A549 (cell line): Measurements from ENCODE around the gene ALOX5. TPM values are rescaled to one million over a fixed set of nuclear protein-coding genes. Genes with fewer than 3 reads are reported as not detected.

Source experiments
- ATAC-seq, 2 experiments: fragments of 200-7000 bp in 1 of 2; fragments of >200 bp in 1 of 2; cut with Nextera tagmentation in 1 of 2; cut with Tn5 transposase in 1 of 2; 3 replicates each; pipeline versions ENCODE4 v1.8.0 to v1.9.1; 2018 to 2020; ENCODE audit warnings: mild to moderate bottlenecking in 1 of 2, moderate library complexity in 1 of 2
- CTCF ChIA-PET: fragments of 300-600 bp; sonication (Branson Sonifier 250); formaldehyde crosslinking; extraction: SDS; loops from one replicate; lab custom pipeline; 2021; ENCODE audit warnings: antibody characterized with exemption, inconsistent platforms; lab: Yijun Ruan, JAX
- POLR2A ChIA-PET: fragments of 350-600 bp; formaldehyde crosslinking; extraction: SDS; loops from one replicate; lab custom pipeline; 2021; ENCODE audit warnings: antibody characterized with exemption, inconsistent platforms; lab: Yijun Ruan, JAX
- DNase-seq, 2 experiments: peaks; one replicate each; pipeline versions ENCODE4 v3.0.0 to v3.0.0-alpha.2; 2011 to 2016; ENCODE audit warnings: low read depth in 1 of 2, low spot score in 1 of 2
- FAIRE-seq: peaks from 2 replicates; lab custom pipeline; 2011; peaks lifted over from hg19 to GRCh38; lab: Jason Lieb, UNC
- H3K27ac ChIP-seq, 2 experiments: fragments of >200 bp; sonication (Bioruptor Twin); formaldehyde crosslinking; 3 replicates each; pipeline ENCODE4 v1.5.1; 2016 to 2017
- H3K4me1 ChIP-seq: fragments of >200 bp; sonication (Bioruptor Twin); formaldehyde crosslinking; 3 replicates; pipeline ENCODE4 v1.6.1; 2016
- H3K4me2 ChIP-seq: fragments of >200 bp; sonication (Bioruptor Twin); formaldehyde crosslinking; 3 replicates; pipeline ENCODE4 v1.6.1; 2016
- H3K4me3 ChIP-seq: fragments of >200 bp; sonication (Bioruptor Twin); formaldehyde crosslinking; 3 replicates; pipeline ENCODE4 v1.5.1; 2016
- H3K9me3 ChIP-seq: fragments of >200 bp; sonication (Bioruptor Twin); formaldehyde crosslinking; 3 replicates; pipeline ENCODE4 v1.6.1; 2016
- CHD4 ChIP-seq: fragments of 200-600 bp; sonication (generic); IDR thresholded peaks from 2 replicates; pipeline ENCODE4 v1.6.1; 2016; ENCODE audit warnings: antibody characterized with exemption, mild to moderate bottlenecking, borderline replicate concordance
- EHF ChIP-seq: fragments of 250-450 bp; sonication (Bioruptor Pico); IDR thresholded peaks from 2 replicates; pipeline ENCODE4 v1.5.0; 2020; ENCODE audit warnings: mild to moderate bottlenecking
- EP300 ChIP-seq, 2 experiments: fragments of >200 bp; sonication (Bioruptor Twin); formaldehyde crosslinking; IDR thresholded peaks; 2 replicates in 1 of 2; 3 replicates in 1 of 2; pipeline ENCODE4 v1.6.1; 2016 to 2017
- FOSB ChIP-seq: fragments of 250-450 bp; sonication (Bioruptor Pico); IDR thresholded peaks from 2 replicates; pipeline ENCODE4 v1.5.0; 2020; ENCODE audit warnings: mild to moderate bottlenecking, moderate library complexity
- FOXS1 ChIP-seq: fragments of 250-450 bp; sonication (Bioruptor Pico); IDR thresholded peaks from 2 replicates; pipeline ENCODE4 v1.5.0; 2020; ENCODE audit warnings: mild to moderate bottlenecking, moderate library complexity
- HOXB13 ChIP-seq: fragments of 250-450 bp; sonication (Bioruptor Pico); IDR thresholded peaks from 2 replicates; pipeline ENCODE4 v1.5.0; 2020; ENCODE audit warnings: low read depth, mild to moderate bottlenecking, moderate library complexity
- HOXB5 ChIP-seq: fragments of 250-450 bp; sonication (Bioruptor Pico); IDR thresholded peaks from 2 replicates; pipeline ENCODE4 v1.5.0; 2020; ENCODE audit warnings: mild to moderate bottlenecking, moderate library complexity
- KDM1A ChIP-seq: fragments of 200-600 bp; sonication (generic); IDR thresholded peaks from 2 replicates; pipeline ENCODE4 v1.6.1; 2016; ENCODE audit warnings: low read depth, mild to moderate bottlenecking
- KDM5A ChIP-seq: fragments of 200-600 bp; sonication (generic); IDR thresholded peaks from 2 replicates; pipeline ENCODE4 v1.6.1; 2016; ENCODE audit warnings: antibody characterized with exemption, mild to moderate bottlenecking
- MAFK ChIP-seq: fragments of 450-650 bp; IDR thresholded peaks from 2 replicates; pipeline ENCODE4 v1.6.1; 2014; ENCODE audit not compliant: partially characterized antibody
- MAZ ChIP-seq: fragments of 150-350 bp; IDR thresholded peaks from 2 replicates; pipeline ENCODE4 v1.6.1; 2014; ENCODE audit warnings: antibody characterized with exemption, low read depth, low read length, borderline replicate concordance
- NFE2L2 ChIP-seq: fragments of 150-350 bp; conservative IDR thresholded peaks from 2 replicates; pipeline ENCODE4 v1.6.1; 2014; ENCODE audit warnings: low read length
- PHF8 ChIP-seq: fragments of 200-600 bp; sonication (generic); IDR thresholded peaks from 2 replicates; pipeline ENCODE4 v1.6.1; 2016; ENCODE audit warnings: low read depth, mild to moderate bottlenecking, antibody characterized with exemption, moderate library complexity, borderline replicate concordance
- POLR2A ChIP-seq: IDR thresholded peaks from 2 replicates; pipeline ENCODE4 v1.6.1; 2012; ENCODE audit warnings: mild to moderate bottlenecking, low read length
- RARB ChIP-seq: fragments of 250-450 bp; sonication (Bioruptor Pico); IDR thresholded peaks from 2 replicates; pipeline ENCODE4 v1.8.0; 2021; ENCODE audit warnings: mild to moderate bottlenecking, moderate library complexity
- RCOR1 ChIP-seq: fragments of 150-350 bp; IDR thresholded peaks from 2 replicates; pipeline ENCODE4 v1.6.1; 2014; ENCODE audit warnings: antibody characterized with exemption, low read length, low read depth
- RFX5 ChIP-seq: fragments of 450-650 bp; IDR thresholded peaks from 2 replicates; pipeline ENCODE4 v1.7.1; 2014; ENCODE audit warnings: antibody characterized with exemption, mild to moderate bottlenecking, moderate library complexity
- SREBF2 ChIP-seq: fragments of 450-650 bp; IDR thresholded peaks from 2 replicates; pipeline ENCODE4 v1.6.1; 2014; ENCODE audit warnings: mild to moderate bottlenecking, moderate library complexity
- TP53 ChIP-seq: fragments of 250-450 bp; sonication (Bioruptor Pico); IDR thresholded peaks from 2 replicates; pipeline ENCODE4 v1.5.0; 2021; ENCODE audit warnings: mild to moderate bottlenecking, moderate library complexity
- ZNF302 ChIP-seq: fragments of 250-450 bp; sonication (Bioruptor Pico); IDR thresholded peaks from 2 replicates; pipeline ENCODE4 v1.9.0; 2021; ENCODE audit warnings: inconsistent platforms, mild to moderate bottlenecking, moderate library complexity
- ZSCAN20 ChIP-seq: fragments of 250-450 bp; sonication (Bioruptor Pico); IDR thresholded peaks from 2 replicates; pipeline ENCODE4 v1.8.0; 2022; ENCODE audit warnings: mild to moderate bottlenecking, moderate library complexity
- WGBS: methylation state at CpG from one replicate; pipeline ENCODE4 v1.1.6; 2017; ENCODE audit errors: missing lambda C conversion rate; 5-methylcytosine and 5-hydroxymethylcytosine counted together
- polyA plus RNA-seq, 4 experiments: library from polyadenylated mRNA; depleted of rRNA in 3 of 4; stranded (reverse); fragments of >200 nt; fragmentation: RNase III in 1 of 4; extraction: RNeasy Plus Mini Kit Qiagen cat#74134 plus additional on column Dnase treatment in 1 of 4; gene quantifications; 2 replicates in 3 of 4; 3 replicates in 1 of 4; pipeline ENCODE4 v1.2.3, GENCODE V29; 2011 to 2017
- TF ChIP-seq, protein P1 (sequence below): fragments of 250-450 bp; sonication (Bioruptor Pico); IDR thresholded peaks from 2 replicates; pipeline ENCODE4 v1.5.0; 2021; ENCODE audit warnings: mild to moderate bottlenecking, moderate library complexity, borderline replicate concordance
- TF ChIP-seq, protein P2 (sequence below): fragments of 250-450 bp; sonication (Bioruptor Pico); IDR thresholded peaks from 2 replicates; pipeline ENCODE4 v1.5.0; 2020; ENCODE audit warnings: low read depth, mild to moderate bottlenecking, moderate library complexity
- TF ChIP-seq, protein P3 (sequence below): fragments of 200-600 bp; sonication (generic); IDR thresholded peaks from 2 replicates; pipeline ENCODE4 v1.6.1; 2016; ENCODE audit warnings: antibody characterized with exemption, mild to moderate bottlenecking, moderate library complexity

ALOX5 gene
- polyA plus RNA-seq, 2 of the 4 experiments (the other 2 are of a cell fraction) = 0.18 to 0.40 TPM

DNA sequence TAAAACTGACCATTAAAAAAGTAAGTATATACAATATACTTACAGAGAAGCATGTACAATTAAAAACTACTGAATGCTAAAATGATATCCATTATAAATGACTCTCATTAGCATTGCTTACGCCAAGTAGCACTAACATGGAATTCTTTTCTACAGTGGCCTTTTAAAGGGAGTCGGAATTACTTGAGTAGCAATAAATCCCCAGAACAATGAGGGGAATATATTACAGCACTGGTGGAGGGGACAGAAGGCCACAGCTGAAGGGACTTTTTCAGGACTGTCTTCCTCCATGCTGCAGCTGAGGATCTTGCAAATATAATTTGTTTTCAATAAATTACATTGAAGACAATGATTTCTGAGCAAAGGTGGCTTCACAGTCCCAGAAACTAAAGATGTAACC, 97.0 kb downstream of the ALOX5 start:
- H3K9me3 ChIP-seq = peaks cover 2% of the 10 kb centered on the region; the same call in 1 of the 3 replicates
- ATAC-seq = no peak
- no peak overlapping the region for H3K4me3 ChIP-seq
- CTCF ChIA-PET = no interaction called here
- no peaks in the 10 kb centered on the region for H3K4me1 ChIP-seq
- TF ChIP-seq RARB = no peak
- no peak for TF ChIP-seq EP300 (IDR thresholded peaks at IDR 0.05)
- TF ChIP-seq KDM5A = no peak
- TF ChIP-seq RFX5 = no peak
- TF ChIP-seq RCOR1 = no peak
- TF ChIP-seq HOXB5 = no peak
- no peak for TF ChIP-seq KDM1A
- no peak for TF ChIP-seq TP53
- TF ChIP-seq, protein P1, sequence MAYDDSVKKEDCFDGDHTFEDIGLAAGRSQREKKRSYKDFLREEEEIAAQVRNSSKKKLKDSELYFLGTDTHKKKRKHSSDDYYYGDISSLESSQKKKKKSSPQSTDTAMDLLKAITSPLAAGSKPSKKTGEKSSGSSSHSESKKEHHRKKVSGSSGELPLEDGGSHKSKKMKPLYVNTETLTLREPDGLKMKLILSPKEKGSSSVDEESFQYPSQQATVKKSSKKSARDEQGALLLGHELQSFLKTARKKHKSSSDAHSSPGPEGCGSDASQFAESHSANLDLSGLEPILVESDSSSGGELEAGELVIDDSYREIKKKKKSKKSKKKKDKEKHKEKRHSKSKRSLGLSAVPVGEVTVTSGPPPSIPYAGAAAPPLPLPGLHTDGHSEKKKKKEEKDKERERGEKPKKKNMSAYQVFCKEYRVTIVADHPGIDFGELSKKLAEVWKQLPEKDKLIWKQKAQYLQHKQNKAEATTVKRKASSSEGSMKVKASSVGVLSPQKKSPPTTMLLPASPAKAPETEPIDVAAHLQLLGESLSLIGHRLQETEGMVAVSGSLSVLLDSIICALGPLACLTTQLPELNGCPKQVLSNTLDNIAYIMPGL (CRISPR knock-in tag) = no peak
- no peak for TF ChIP-seq NFE2L2
- TF ChIP-seq HOXB13 = no peak
- TF ChIP-seq, protein P2, sequence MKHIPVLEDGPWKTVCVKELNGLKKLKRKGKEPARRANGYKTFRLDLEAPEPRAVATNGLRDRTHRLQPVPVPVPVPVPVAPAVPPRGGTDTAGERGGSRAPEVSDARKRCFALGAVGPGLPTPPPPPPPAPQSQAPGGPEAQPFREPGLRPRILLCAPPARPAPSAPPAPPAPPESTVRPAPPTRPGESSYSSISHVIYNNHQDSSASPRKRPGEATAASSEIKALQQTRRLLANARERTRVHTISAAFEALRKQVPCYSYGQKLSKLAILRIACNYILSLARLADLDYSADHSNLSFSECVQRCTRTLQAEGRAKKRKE (CRISPR knock-in tag) = no peak
- POLR2A ChIA-PET = no interaction called here
- 93% methylated on average over 2 of the region's 2 CpGs for WGBS
- no peak overlapping the region for H3K4me2 ChIP-seq
- FAIRE-seq = no peak
- H3K27ac ChIP-seq = no peak overlapping the region
- no peak for DNase-seq

DNA sequence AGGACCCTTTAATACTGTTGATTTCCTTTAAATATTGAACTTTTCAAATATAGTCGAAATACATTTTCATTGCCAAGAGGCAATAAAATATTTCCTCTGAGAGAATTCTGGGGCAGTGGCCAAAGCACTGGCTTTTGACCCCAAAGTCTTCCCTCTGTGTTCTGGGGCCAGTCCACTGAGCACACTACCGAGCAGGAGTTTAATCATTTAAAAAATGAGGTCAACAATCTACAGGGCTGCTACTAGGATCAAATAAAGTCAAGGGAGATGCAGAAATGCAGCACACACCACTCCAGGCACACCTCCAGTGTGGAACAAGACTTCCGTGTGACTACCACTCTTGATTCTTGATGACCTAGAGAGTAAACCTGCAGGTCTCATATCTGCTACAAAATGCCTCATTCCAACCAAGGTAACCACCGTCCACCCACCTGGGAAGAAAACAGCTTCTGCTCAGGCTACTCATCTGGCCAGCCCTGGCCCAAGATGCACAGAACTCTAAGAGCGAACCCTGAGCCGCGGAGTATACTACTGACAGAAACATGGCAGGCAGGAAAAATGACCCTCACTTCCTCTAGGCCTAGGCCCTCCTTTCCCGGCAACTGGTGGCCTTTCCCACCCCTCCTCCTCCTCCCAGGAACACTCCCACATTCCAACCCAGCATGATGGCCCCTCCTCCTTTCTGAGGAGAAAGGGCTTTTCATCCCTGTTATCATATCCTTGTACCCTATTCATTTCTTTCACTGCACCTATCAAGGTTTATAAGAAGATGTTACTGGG, 97.7 kb downstream of the ALOX5 start:
- 84% methylated on average over 8 of the region's 8 CpGs for WGBS
- Histone ChIP-seq H3K4me3 (no peak overlapping the region), H3K4me2 (no peak overlapping the region), H3K27ac (no peak overlapping the region), H3K9me3 (peaks cover 6% of the 10 kb centered on the region; the same call in 2 of the 3 replicates)
- ChIA-PET CTCF (no interaction called here), POLR2A (no interaction called here)
- no peak for FAIRE-seq
- no peak for ATAC-seq
- DNase-seq = no peak
- TF ChIP-seq FOXS1 (CRISPR knock-in tag) (no peak), FOSB (CRISPR knock-in tag) (no peak), CHD4 (no peak)
- TF ChIP-seq, protein P2 (CRISPR knock-in tag) = no peak
- TF ChIP-seq, all 56 proteins: peak for 0
- no peaks in the 10 kb centered on the region for H3K4me1 ChIP-seq

DNA sequence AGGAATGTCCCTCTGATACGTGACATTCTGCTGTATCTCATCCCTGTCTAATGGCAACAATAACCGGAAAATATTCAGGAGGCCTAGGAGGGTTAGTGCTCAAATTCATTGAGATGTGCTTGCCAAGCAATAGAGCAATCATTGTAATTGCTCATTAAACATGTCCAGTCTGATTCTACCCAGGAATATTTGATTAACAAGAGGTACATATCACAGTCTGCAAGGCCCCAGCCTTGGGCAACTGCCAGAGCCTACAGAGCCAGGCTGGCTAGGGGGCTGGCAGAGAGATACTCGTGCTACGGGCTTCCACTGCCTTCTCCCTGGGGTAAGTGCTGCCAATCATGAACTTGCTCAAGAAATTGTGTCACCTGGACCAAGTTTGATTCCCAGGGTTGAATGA, 99.1 kb downstream of the ALOX5 start:
- CTCF ChIA-PET = interaction anchor here (3.0 kb wide), 1 partner anchor 8 kb away, joined by 13 read pairs; no protein-coding TSS in a partner anchor
- WGBS = 87% methylated on average over 4 of the region's 4 CpGs
- no peak for TF ChIP-seq MAFK
- TF ChIP-seq POLR2A = no peak
- no peak for TF ChIP-seq SREBF2
- TF ChIP-seq RCOR1 = no peak
- no peak for TF ChIP-seq MAZ
- no peak for TF ChIP-seq ZNF302 (CRISPR knock-in tag)
- TF ChIP-seq RFX5 = no peak
- no peak for TF ChIP-seq ZSCAN20 (CRISPR knock-in tag)
- no peak for TF ChIP-seq HOXB13
- no peak for TF ChIP-seq EHF (CRISPR knock-in tag)
- TF ChIP-seq, protein P3, sequence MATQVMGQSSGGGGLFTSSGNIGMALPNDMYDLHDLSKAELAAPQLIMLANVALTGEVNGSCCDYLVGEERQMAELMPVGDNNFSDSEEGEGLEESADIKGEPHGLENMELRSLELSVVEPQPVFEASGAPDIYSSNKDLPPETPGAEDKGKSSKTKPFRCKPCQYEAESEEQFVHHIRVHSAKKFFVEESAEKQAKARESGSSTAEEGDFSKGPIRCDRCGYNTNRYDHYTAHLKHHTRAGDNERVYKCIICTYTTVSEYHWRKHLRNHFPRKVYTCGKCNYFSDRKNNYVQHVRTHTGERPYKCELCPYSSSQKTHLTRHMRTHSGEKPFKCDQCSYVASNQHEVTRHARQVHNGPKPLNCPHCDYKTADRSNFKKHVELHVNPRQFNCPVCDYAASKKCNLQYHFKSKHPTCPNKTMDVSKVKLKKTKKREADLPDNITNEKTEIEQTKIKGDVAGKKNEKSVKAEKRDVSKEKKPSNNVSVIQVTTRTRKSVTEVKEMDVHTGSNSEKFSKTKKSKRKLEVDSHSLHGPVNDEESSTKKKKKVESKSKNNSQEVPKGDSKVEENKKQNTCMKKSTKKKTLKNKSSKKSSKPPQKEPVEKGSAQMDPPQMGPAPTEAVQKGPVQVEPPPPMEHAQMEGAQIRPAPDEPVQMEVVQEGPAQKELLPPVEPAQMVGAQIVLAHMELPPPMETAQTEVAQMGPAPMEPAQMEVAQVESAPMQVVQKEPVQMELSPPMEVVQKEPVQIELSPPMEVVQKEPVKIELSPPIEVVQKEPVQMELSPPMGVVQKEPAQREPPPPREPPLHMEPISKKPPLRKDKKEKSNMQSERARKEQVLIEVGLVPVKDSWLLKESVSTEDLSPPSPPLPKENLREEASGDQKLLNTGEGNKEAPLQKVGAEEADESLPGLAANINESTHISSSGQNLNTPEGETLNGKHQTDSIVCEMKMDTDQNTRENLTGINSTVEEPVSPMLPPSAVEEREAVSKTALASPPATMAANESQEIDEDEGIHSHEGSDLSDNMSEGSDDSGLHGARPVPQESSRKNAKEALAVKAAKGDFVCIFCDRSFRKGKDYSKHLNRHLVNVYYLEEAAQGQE = no peak
- TF ChIP-seq RARB = no peak
- TF ChIP-seq PHF8 = no peak
- TF ChIP-seq, protein P2 (CRISPR knock-in tag) = no peak
- peaks cover 8% of the 10 kb centered on the region; the same call in 2 of the 3 replicates for H3K9me3 ChIP-seq
- ATAC-seq = no peak
- POLR2A ChIA-PET = no interaction called here
- H3K4me3 ChIP-seq = no peak overlapping the region
- H3K27ac ChIP-seq = no peak overlapping the region
- DNase-seq = no peak
- H3K4me2 ChIP-seq = no peak overlapping the region
- FAIRE-seq = no peak
- H3K4me1 ChIP-seq = no peaks in the 10 kb centered on the region
